ENCODE measurements around the gene PYHIN1. TPM values are rescaled to one million over a fixed set of nuclear protein-coding genes. Genes with fewer than 3 reads are reported as not detected.
"Not testable (repeated sequence)": the region's sequence is repeated elsewhere in the genome, so short reads cannot be mapped to it uniquely, and the experiment has no call there.

PYHIN1 gene
- total RNA-seq, 1 experiment from 2014 or later: not detected

- TF ChIP-seq YY1 (IDR thresholded peaks at IDR 0.05; ENCODE audit: extremely low read depth, insufficient replicate concordance, low read depth, low read length): no peak
- TF ChIP-seq ZFX (IDR thresholded peaks at IDR 0.05): no peak
- no peak for TF ChIP-seq CEBPB (IDR thresholded peaks at IDR 0.05; ENCODE audit: low read depth)
- TF ChIP-seq ELF1 (IDR thresholded peaks at IDR 0.05; ENCODE audit: borderline replicate concordance, low read depth): no peak
- TF ChIP-seq SRF (IDR thresholded peaks at IDR 0.05; ENCODE audit: low read depth): no peak
- no peak for TF ChIP-seq CBX3 (IDR thresholded peaks at IDR 0.05; ENCODE audit: low read depth)
- no peak for TF ChIP-seq FOSL1 (IDR thresholded peaks at IDR 0.05; ENCODE audit: low read depth)
- no peak for TF ChIP-seq EGR1 (IDR thresholded peaks at IDR 0.05; ENCODE audit: low read depth)
Observed at GRCh38 chr1:159005676-159006075, 74.3 kb downstream of the PYHIN1 start (continued).

DNA sequence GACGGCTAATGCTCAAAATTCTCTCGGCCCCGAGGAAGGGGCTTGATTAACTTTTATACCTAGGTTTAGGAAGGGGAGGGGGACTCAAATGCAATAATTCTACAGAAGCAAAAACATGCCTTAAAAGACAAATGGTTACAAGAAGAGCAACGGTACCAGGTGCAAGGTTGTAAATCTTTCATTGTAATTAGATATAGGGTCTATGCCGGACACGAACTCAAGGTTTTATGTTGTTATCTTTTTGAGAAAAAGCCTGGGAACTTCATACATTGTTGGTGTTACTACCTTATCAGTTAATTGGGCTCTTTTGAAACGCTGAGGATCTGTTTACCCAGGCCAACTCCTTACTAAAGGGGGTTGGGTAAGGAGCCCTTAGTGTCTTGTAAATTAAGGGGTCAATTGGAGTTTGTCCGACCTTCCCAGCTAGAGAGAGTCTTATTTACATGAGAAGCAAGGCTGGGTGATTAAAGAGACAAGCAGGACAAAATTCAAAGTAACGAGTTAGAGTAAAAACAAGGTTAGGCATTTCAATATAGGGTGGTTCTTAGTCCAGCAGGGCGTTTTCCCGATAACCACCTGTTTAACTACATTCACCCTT, 75.0 kb downstream of the PYHIN1 start:
- H3K4me2 ChIP-seq (ENCODE audit: low read length); H3K9me3 ChIP-seq (ENCODE audit: control insufficient read depth in 1 of 2, insufficient read depth in 1 of 2, low read depth in 1 of 2, low read length in 2 of 2); CTCF ChIA-PET; RAD21 ChIA-PET (ENCODE audit: low non-redundant PET in 1 of 2, low total read pairs in 2 of 2, uncharacterized antibody in 2 of 2, unreplicated experiment in 2 of 2); H4K20me1 ChIP-seq (ENCODE audit: insufficient read depth); H3K9me2 ChIP-seq (ENCODE audit: insufficient read depth); BruUV-seq (replicated peaks); DNase-seq (ENCODE audit: low read depth, low spot score); H3K27ac ChIP-seq (ENCODE audit: low read depth, low read length); H3K4me1 ChIP-seq (ENCODE audit: control insufficient read depth in 1 of 2, insufficient read depth in 2 of 2, low read length in 2 of 2); ATAC-seq; H3K79me2 ChIP-seq (ENCODE audit: insufficient read depth, low read length); POLR2A ChIA-PET; H3K27me3 ChIP-seq (ENCODE audit: insufficient read depth, low read length); H3K9ac ChIP-seq (ENCODE audit: low read length); H2AFZ ChIP-seq (ENCODE audit: low read depth, low read length, poor library complexity, severe bottlenecking); H3K4me3 ChIP-seq (replicated peaks in 1 of 2; ENCODE audit: low read depth in 1 of 2, low read length in 2 of 2); H3K36me3 ChIP-seq (ENCODE audit: control insufficient read depth in 1 of 2, insufficient read depth in 2 of 2, low read length in 2 of 2); intact Hi-C loops (cut with micrococcal nuclease): not testable (repeated sequence)

GRCh38 chr1:159007726-159008125, 76.4 kb downstream of the PYHIN1 start:
- no TSS peak for BruUV-seq (replicated peaks)
- H3K9ac ChIP-seq (ENCODE audit: low read length): no peak overlapping the region
- no peaks in the 10 kb centered on the region for H3K79me2 ChIP-seq (ENCODE audit: insufficient read depth, low read length)
- H3K27ac ChIP-seq (ENCODE audit: low read depth, low read length): no peak overlapping the region
- ChIA-PET RAD21 (ENCODE audit: low non-redundant PET in 1 of 2, low total read pairs in 2 of 2, uncharacterized antibody in 2 of 2, unreplicated experiment in 2 of 2) (no interaction called here), CTCF (no interaction called here), POLR2A (no interaction called here)
- H4K20me1 ChIP-seq (ENCODE audit: insufficient read depth): no peaks in the 10 kb centered on the region
- H3K9me3 ChIP-seq (ENCODE audit: control insufficient read depth in 1 of 2, insufficient read depth in 1 of 2, low read depth in 1 of 2, low read length in 2 of 2): no peaks in the 10 kb centered on the region
- no peak overlapping the region for H3K4me3 ChIP-seq (replicated peaks in 1 of 2; ENCODE audit: low read depth in 1 of 2, low read length in 2 of 2)
- DNase-seq (ENCODE audit: low read depth, low spot score) (no peak), ATAC-seq (no peak)
- H3K36me3 ChIP-seq (ENCODE audit: control insufficient read depth in 1 of 2, insufficient read depth in 2 of 2, low read length in 2 of 2): no peaks in the 10 kb centered on the region
- no peak overlapping the region for H3K4me2 ChIP-seq (ENCODE audit: low read length)
- no peaks in the 10 kb centered on the region for H3K9me2 ChIP-seq (ENCODE audit: insufficient read depth)
- TF ChIP-seq, protein P1, sequence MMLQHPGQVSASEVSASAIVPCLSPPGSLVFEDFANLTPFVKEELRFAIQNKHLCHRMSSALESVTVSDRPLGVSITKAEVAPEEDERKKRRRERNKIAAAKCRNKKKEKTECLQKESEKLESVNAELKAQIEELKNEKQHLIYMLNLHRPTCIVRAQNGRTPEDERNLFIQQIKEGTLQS (IDR thresholded peaks at IDR 0.05): no peak
- H2AFZ ChIP-seq (ENCODE audit: low read depth, low read length, poor library complexity, severe bottlenecking): no peak overlapping the region
- intact Hi-C loops (cut with micrococcal nuclease): no loop called here
- peaks cover 7% of the 10 kb centered on the region; the same call in 1 of the 2 replicates for H3K27me3 ChIP-seq (ENCODE audit: insufficient read depth, low read length)
- no peaks in the 10 kb centered on the region for H3K4me1 ChIP-seq (ENCODE audit: control insufficient read depth in 1 of 2, insufficient read depth in 2 of 2, low read length in 2 of 2)
